ENCODE measurements around the gene DCXR.
A peak's percentile ranks its signal among the peaks of the same experiment; 100 is the strongest.

The DCXR gene

GRCh38 chr17:82029391-82029790 is 8.1 kb downstream of the DCXR start:
- H3K27ac ChIP-seq: no peak overlapping the region
- H3K36me3 ChIP-seq: peaks cover 0 to 45% (median 4%) of the 10 kb centered on the region in 11 experiments; a peak in 6 of 22 replicates
- H3K4me2 ChIP-seq: peak overlapping the region in 6 of 11 experiments; percentile 7 to 100 (median 94); a peak in 5 of 22 replicates
- H3K27me3 ChIP-seq: peaks cover 0 to 20% (median 18%) of the 10 kb centered on the region in 11 experiments; a peak in 19 of 22 replicates
- H3K4me1 ChIP-seq: peaks cover 16 to 53% (median 39%) of the 10 kb centered on the region in 10 experiments
- peaks cover 0 to 80% (median 24%) of the 10 kb centered on the region in 11 experiments; a peak in 13 of 22 replicates for H4K20me1 ChIP-seq
- no peak for TF ChIP-seq Cebpa-rat (IDR thresholded peaks at IDR 0.05)
- no peaks in the 10 kb centered on the region for H3K9me3 ChIP-seq (replicated peaks in 1 of 11)
- H3K9ac ChIP-seq: 0 out of 22 replicates have a peak overlapping the region, but pooled peaks of 4 of the 11 experiments have one; percentile 9 to 77 (median 74)
- no peak overlapping the region for H3K4me3 ChIP-seq

- Histone ChIP-seq H4K20me1 (peaks cover 0 to 76% (median 22%) of the 10 kb centered on the region in 11 experiments; a peak in 13 of 22 replicates), H3K4me3 (no peak overlapping the region), H3K36me3 (peaks cover 0 to 45% (median 4%) of the 10 kb centered on the region in 11 experiments; a peak in 6 of 22 replicates), H3K9me3 (replicated peaks in 1 of 11) (no peaks in the 10 kb centered on the region), H3K4me1 (peaks cover 20 to 54% (median 43%) of the 10 kb centered on the region in 10 experiments), H3K9ac (peak overlapping the region in 1 of 11 experiments; percentile 38; a peak in 1 of 22 replicates), H3K27me3 (peaks cover 0 to 20% (median 18%) of the 10 kb centered on the region in 11 experiments; a peak in 19 of 22 replicates), H3K4me2 (0 out of 22 replicates have a peak overlapping the region, but pooled peaks of 1 of the 11 experiments have one; percentile 90), H3K27ac (no peak overlapping the region)
- TF ChIP-seq Cebpa-rat (IDR thresholded peaks at IDR 0.05): no peak
These were observed 8.5 kb downstream of the DCXR start for GRCh38 chr17:82028966-82029365.

GRCh38 chr17:82028246-82028645 is 9.3 kb downstream of the DCXR start:
- Histone ChIP-seq H3K9ac (no peak overlapping the region), H3K27ac (no peak overlapping the region), H3K4me1 (peaks cover 24 to 58% (median 46%) of the 10 kb centered on the region in 10 experiments), H3K27me3 (peaks cover 0 to 15% (median 14%) of the 10 kb centered on the region in 11 experiments; a peak in 19 of 22 replicates), H4K20me1 (peaks cover 0 to 72% (median 22%) of the 10 kb centered on the region in 11 experiments; a peak in 13 of 22 replicates), H3K9me3 (replicated peaks in 1 of 11) (no peaks in the 10 kb centered on the region), H3K4me2 (no peak overlapping the region), H3K4me3 (no peak overlapping the region), H3K36me3 (peaks cover 0 to 45% (median 4%) of the 10 kb centered on the region in 11 experiments; a peak in 6 of 22 replicates)
- no peak for TF ChIP-seq Cebpa-rat (IDR thresholded peaks at IDR 0.05)

- Histone ChIP-seq H3K4me1 (peaks cover 26 to 57% (median 44%) of the 10 kb centered on the region in 10 experiments), H3K36me3 (peaks cover 0 to 45% (median 4%) of the 10 kb centered on the region in 11 experiments; a peak in 6 of 22 replicates), H3K9ac (peak overlapping the region in 7 of 11 experiments; percentile 27 to 86 (median 81); a peak in 6 of 22 replicates), H3K27me3 (no peaks in the 10 kb centered on the region), H3K4me3 (no peak overlapping the region), H4K20me1 (peaks cover 13 to 76% (median 34%) of the 10 kb centered on the region in 11 experiments; a peak in 21 of 22 replicates), H3K9me3 (replicated peaks in 1 of 11) (no peaks in the 10 kb centered on the region), H3K4me2 (peak overlapping the region in 5 of 11 experiments; percentile 92 to 100 (median 99); a peak in 4 of 22 replicates), H3K27ac (no peak overlapping the region)
- TF ChIP-seq Cebpa-rat (IDR thresholded peaks at IDR 0.05): no peak
These were observed 11.9 kb downstream of the DCXR start for GRCh38 chr17:82025401-82026107.

GRCh38 chr17:82024859-82025258 is 12.6 kb downstream of the DCXR start:
- TF ChIP-seq Cebpa-rat (IDR thresholded peaks at IDR 0.05): no peak
- Histone ChIP-seq H3K9me3 (replicated peaks in 1 of 11) (no peaks in the 10 kb centered on the region), H3K27me3 (no peaks in the 10 kb centered on the region), H3K4me2 (peak overlapping the region in 10 of 11 experiments; percentile 92 to 100 (median 98); a peak in 20 of 22 replicates), H4K20me1 (peaks cover 20 to 78% (median 36%) of the 10 kb centered on the region in 11 experiments; a peak in 21 of 22 replicates), H3K27ac (no peak overlapping the region), H3K9ac (peak overlapping the region in 8 of 11 experiments; percentile 30 to 86 (median 82); a peak in 9 of 22 replicates), H3K36me3 (peaks cover 0 to 49% (median 4%) of the 10 kb centered on the region in 11 experiments; a peak in 6 of 22 replicates), H3K4me1 (peaks cover 20 to 53% (median 39%) of the 10 kb centered on the region in 10 experiments), H3K4me3 (peak overlapping the region in 5 of 10 experiments; percentile 70 to 89 (median 82); a peak in 3 of 20 replicates)

GRCh38 chr17:82023447-82024241 is 13.9 kb downstream of the DCXR start:
- Histone ChIP-seq H3K4me2 (peak overlapping the region; percentile 92 to 100 (median 98)), H3K36me3 (peaks cover 4 to 46% (median 9%) of the 10 kb centered on the region in 11 experiments; a peak in 19 of 22 replicates), H3K27ac (peak overlapping the region in 8 of 11 experiments; percentile 55 to 76 (median 64); a peak in 14 of 22 replicates), H3K4me1 (peaks cover 18 to 47% (median 36%) of the 10 kb centered on the region in 10 experiments), H3K9me3 (replicated peaks in 1 of 11) (no peaks in the 10 kb centered on the region), H3K27me3 (no peaks in the 10 kb centered on the region), H4K20me1 (peaks cover 20 to 78% (median 36%) of the 10 kb centered on the region in 11 experiments; a peak in 21 of 22 replicates), H3K4me3 (peak overlapping the region; percentile 64 to 89 (median 78)), H3K9ac (peak overlapping the region; percentile 58 to 86 (median 80))
- no peak for TF ChIP-seq Cebpa-rat (IDR thresholded peaks at IDR 0.05)

GRCh38 chr17:82022981-82023446 is 14.5 kb downstream of the DCXR start, which contains the start of gene LRRC45:
Gene LRRC45 (plus strand): TSS chr17:82023305. CDS start chr17:82023644, 339 bp downstream.
- peak within 1 kb of the TSS; percentile 96 to 100 (median 100) for H3K4me2 ChIP-seq
- H3K27me3 ChIP-seq: no peaks in the 10 kb centered on the region
- peaks cover 18 to 47% (median 36%) of the 10 kb centered on the region in 10 experiments for H3K4me1 ChIP-seq
- H3K36me3 ChIP-seq: peaks cover 10 to 46% (median 15%) of the 10 kb centered on the region in 11 experiments; a peak in 20 of 22 replicates
- peak within 1 kb of the TSS; percentile 38 to 83 (median 79); a peak in 21 of 22 replicates for H3K27ac ChIP-seq
- peak within 1 kb of the TSS; percentile 74 to 99 (median 91) for H3K4me3 ChIP-seq
- peaks cover 20 to 78% (median 42%) of the 10 kb centered on the region in 11 experiments; a peak in 21 of 22 replicates for H4K20me1 ChIP-seq
- peak within 1 kb of the TSS; percentile 82 to 91 (median 86) for H3K9ac ChIP-seq
- no peaks in the 10 kb centered on the region for H3K9me3 ChIP-seq (replicated peaks in 1 of 11)
- no peak for TF ChIP-seq Cebpa-rat (IDR thresholded peaks at IDR 0.05)
